ENCODE results near the gene IL13RA2. TPM values are rescaled to one million over a fixed set of nuclear protein-coding genes. Genes with fewer than 3 reads are reported as not detected.

IL13RA2 gene
- total RNA-seq, 1 experiment from 2014 or later: not detected

DNA sequence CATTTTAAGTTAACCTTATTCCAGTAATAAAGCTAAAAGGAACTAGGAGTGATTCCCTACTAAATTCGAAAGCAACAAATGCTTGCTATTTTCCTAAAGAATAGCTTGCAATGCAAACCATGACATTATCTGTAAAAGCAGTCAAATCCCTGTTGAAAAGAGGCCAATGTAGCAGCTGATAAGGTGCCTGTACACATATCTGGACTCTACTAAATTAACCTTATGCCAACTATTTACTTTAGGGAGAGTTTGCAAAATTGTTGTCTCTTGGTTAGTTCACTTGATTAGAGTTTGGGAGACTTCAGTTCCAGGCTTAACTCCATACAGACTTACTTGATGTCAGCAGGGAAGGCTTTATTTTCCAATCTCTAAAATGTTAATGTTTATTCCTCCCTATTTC is 6.0 kb downstream of the IL13RA2 start:
- no peaks in the 10 kb centered on the region for H3K4me1 ChIP-seq
- H3K27me3 Mint-ChIP-seq (ENCODE audit: insufficient read depth, unreplicated experiment): peaks cover 2% of the 10 kb centered on the region
- no peak overlapping the region for H3K4me3 ChIP-seq (ENCODE audit: low read depth, low read length)
- ChIA-PET POLR2A (no interaction called here), CTCF (no interaction called here)
- no peak overlapping the region for H3K4me3 Mint-ChIP-seq (ENCODE audit: unreplicated experiment)
- H3K9me3 Mint-ChIP-seq (ENCODE audit: unreplicated experiment): no peaks in the 10 kb centered on the region
- TF ChIP-seq CTCF (IDR thresholded peaks at IDR 0.05; ENCODE audit: insufficient read depth in 1 of 2, low read depth in 1 of 2, low read length in 1 of 2, severe bottlenecking in 1 of 2, unreplicated experiment in 1 of 2): no peak
- no peaks in the 10 kb centered on the region for H3K36me3 ChIP-seq (ENCODE audit: control insufficient read depth, insufficient read depth, low read length)
- H3K9me3 ChIP-seq: no peaks in the 10 kb centered on the region
- DNase-seq: no peak
- no TSS peak for BruUV-seq (replicated peaks)
- no peaks in the 10 kb centered on the region for H3K27me3 ChIP-seq (replicated peaks; ENCODE audit: control insufficient read depth, insufficient read depth, low read length)
- intact Hi-C loops (cut with micrococcal nuclease; ENCODE audit: unreplicated experiment): no loop called here
- H3K27ac Mint-ChIP-seq (ENCODE audit: unreplicated experiment): no peak overlapping the region
- no peaks in the 10 kb centered on the region for H3K4me1 Mint-ChIP-seq (ENCODE audit: low read depth, unreplicated experiment)
- no peaks in the 10 kb centered on the region for H3K36me3 Mint-ChIP-seq (ENCODE audit: insufficient read depth, unreplicated experiment)

- TF ChIP-seq CTCF (IDR thresholded peaks at IDR 0.05; ENCODE audit: insufficient read depth in 1 of 2, low read depth in 1 of 2, low read length in 1 of 2, severe bottlenecking in 1 of 2, unreplicated experiment in 1 of 2): no peak
- Histone ChIP-seq H3K4me1 (no peaks in the 10 kb centered on the region), H3K4me3 (ENCODE audit: low read depth, low read length) (no peak overlapping the region), H3K27me3 (replicated peaks; ENCODE audit: control insufficient read depth, insufficient read depth, low read length) (no peaks in the 10 kb centered on the region), H3K36me3 (ENCODE audit: control insufficient read depth, insufficient read depth, low read length) (no peaks in the 10 kb centered on the region), H3K9me3 (no peaks in the 10 kb centered on the region)
- Mint-ChIP-seq H3K9me3 (ENCODE audit: unreplicated experiment) (no peaks in the 10 kb centered on the region), H3K36me3 (ENCODE audit: insufficient read depth, unreplicated experiment) (no peaks in the 10 kb centered on the region), H3K27me3 (ENCODE audit: insufficient read depth, unreplicated experiment) (no peaks in the 10 kb centered on the region), H3K27ac (ENCODE audit: unreplicated experiment) (no peak overlapping the region), H3K4me1 (ENCODE audit: low read depth, unreplicated experiment) (no peaks in the 10 kb centered on the region), H3K4me3 (ENCODE audit: unreplicated experiment) (no peak overlapping the region)
- BruUV-seq (replicated peaks): no TSS peak
- intact Hi-C loops (cut with micrococcal nuclease; ENCODE audit: unreplicated experiment): no loop called here
- CTCF ChIA-PET: no interaction called here
- POLR2A ChIA-PET: no interaction called here
- DNase-seq: no peak
Measured at GRCh38 chrX:114999906-115000305, 17.5 kb downstream of the IL13RA2 start.

DNA sequence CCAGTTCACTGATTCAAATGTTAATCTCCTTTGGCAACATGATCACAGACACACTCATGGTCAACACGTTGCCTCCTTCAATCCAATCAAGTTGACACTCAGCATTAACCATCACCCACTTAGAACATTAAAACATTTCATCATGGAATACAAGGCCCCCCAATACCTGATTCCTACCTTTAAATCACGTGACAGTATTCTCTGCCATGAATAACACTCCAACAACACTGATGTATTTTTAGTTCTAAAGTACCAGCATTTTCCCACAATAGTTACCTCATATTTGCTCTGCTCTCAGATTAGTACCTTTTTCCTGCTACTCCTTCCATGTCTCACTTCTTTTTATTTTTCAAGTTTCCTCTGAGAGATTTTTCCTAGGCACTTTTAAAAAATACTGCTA is 19.6 kb downstream of the IL13RA2 start:
- ChIA-PET POLR2A (no interaction called here), CTCF (no interaction called here)
- Mint-ChIP-seq H3K27me3 (ENCODE audit: insufficient read depth, unreplicated experiment) (peaks cover 2% of the 10 kb centered on the region), H3K4me1 (ENCODE audit: low read depth, unreplicated experiment) (no peaks in the 10 kb centered on the region), H3K4me3 (ENCODE audit: unreplicated experiment) (no peak overlapping the region), H3K9me3 (ENCODE audit: unreplicated experiment) (no peaks in the 10 kb centered on the region), H3K36me3 (ENCODE audit: insufficient read depth, unreplicated experiment) (no peaks in the 10 kb centered on the region), H3K27ac (ENCODE audit: unreplicated experiment) (no peak overlapping the region)
- no peaks in the 10 kb centered on the region for H3K27me3 ChIP-seq (replicated peaks; ENCODE audit: control insufficient read depth, insufficient read depth, low read length)
- H3K36me3 ChIP-seq (ENCODE audit: control insufficient read depth, insufficient read depth, low read length): no peaks in the 10 kb centered on the region
- H3K4me1 ChIP-seq: no peaks in the 10 kb centered on the region
- no peak for TF ChIP-seq CTCF (IDR thresholded peaks at IDR 0.05; ENCODE audit: insufficient read depth in 1 of 2, low read depth in 1 of 2, low read length in 1 of 2, severe bottlenecking in 1 of 2, unreplicated experiment in 1 of 2)
- BruUV-seq (replicated peaks): no TSS peak
- no peaks in the 10 kb centered on the region for H3K9me3 ChIP-seq
- no peak overlapping the region for H3K4me3 ChIP-seq (ENCODE audit: low read depth, low read length)
- DNase-seq: no peak
- intact Hi-C loops (cut with micrococcal nuclease; ENCODE audit: unreplicated experiment): no loop called here
